GM21515 (cell line): ENCODE results near the gene ZNF260.
"Not testable (repeated sequence)": the region's sequence is repeated elsewhere in the genome, so short reads cannot be mapped to it uniquely, and the experiment has no call there.

Source experiments
- ATAC-seq: cut with Tn5 transposase; IDR thresholded peaks from one replicate; pipeline ENCODE4 v1.9.1; 2021; ENCODE audit not compliant: unreplicated experiment

The ZNF260 gene

GRCh38 chr19:36490846-36491245, 37.2 kb downstream of the ZNF260 start:
- not testable (repeated sequence) for ATAC-seq

GRCh38 chr19:36489920-36490415, 38.1 kb downstream of the ZNF260 start:
- ATAC-seq = peak; percentile 53

GRCh38 chr19:36489118-36489919, 38.8 kb downstream of the ZNF260 start, which contains the start of gene ZNF566:
TSS of gene ZNF566 (minus strand) at chr19:36489561. CDS start at chr19:36476557, 13,004 bp downstream.
- ATAC-seq = peak; percentile 90

- ATAC-seq = peak; percentile 4
These were observed 39.3 kb downstream of the ZNF260 start for GRCh38 chr19:36488846-36489117.

GRCh38 chr19:36488118-36488845, 39.8 kb downstream of the ZNF260 start:
- ATAC-seq = no peak

GRCh38 chr19:36483653-36484052, 44.4 kb downstream of the ZNF260 start:
- ATAC-seq = no peak

- ATAC-seq = no peak
These were observed 45.2 kb downstream of the ZNF260 start for GRCh38 chr19:36482876-36483275.
